Measurements from ENCODE around the gene INPP5A.
A peak's percentile ranks its signal among the peaks of the same experiment; 100 is the strongest.

The INPP5A gene

GRCh38 chr10:132575320-132576201 is 38.0 kb downstream of the INPP5A start:
- Histone ChIP-seq H3K4me3 (ENCODE audit: low read length in 2 of 2) (peak overlapping the region; percentile 8 to 9), H3K36me3 (ENCODE audit: control insufficient read depth in 2 of 2, insufficient read depth in 2 of 2, low read length in 2 of 2) (no peaks in the 10 kb centered on the region), H3K4me1 (ENCODE audit: control insufficient read depth in 2 of 2, insufficient read depth in 2 of 2, low read length in 2 of 2) (peaks cover 41 to 52% of the 10 kb centered on the region in 2 donors), H3K27me3 (ENCODE audit: control insufficient read depth in 2 of 2, insufficient read depth in 2 of 2, low read length in 2 of 2) (no peaks in the 10 kb centered on the region), H3K27ac (ENCODE audit: low read depth in 2 of 2, low read length in 2 of 2) (peak overlapping the region; percentile 26 to 59), H3K9me3 (ENCODE audit: control insufficient read depth in 2 of 2, low read length in 2 of 2) (no peaks in the 10 kb centered on the region), H3K9ac (ENCODE audit: low read depth in 1 of 2, low read length in 2 of 2) (peak overlapping the region; percentile 20 to 21)

- peaks cover 29 to 39% of the 10 kb centered on the region in 2 donors for H3K4me1 ChIP-seq (ENCODE audit: control insufficient read depth in 2 of 2, insufficient read depth in 2 of 2, low read length in 2 of 2)
- H3K9ac ChIP-seq (ENCODE audit: low read depth in 1 of 2, low read length in 2 of 2) = no peak overlapping the region
- H3K27ac ChIP-seq (ENCODE audit: low read depth in 2 of 2, low read length in 2 of 2) = no peak overlapping the region
Measured at GRCh38 chr10:132576671-132577349, 39.2 kb downstream of the INPP5A start.

GRCh38 chr10:132577350-132578003 is 39.9 kb downstream of the INPP5A start:
- Histone ChIP-seq H3K4me1 (ENCODE audit: control insufficient read depth in 2 of 2, insufficient read depth in 2 of 2, low read length in 2 of 2) (peaks cover 23 to 34% of the 10 kb centered on the region in 2 donors), H3K9ac (ENCODE audit: low read depth in 1 of 2, low read length in 2 of 2) (no peak overlapping the region)

More at GRCh38 chr10:132576671-132577349, 39.2 kb downstream of the INPP5A start:
- Histone ChIP-seq H3K27me3 (ENCODE audit: control insufficient read depth in 2 of 2, insufficient read depth in 2 of 2, low read length in 2 of 2) (no peaks in the 10 kb centered on the region), H3K9me3 (ENCODE audit: control insufficient read depth in 2 of 2, low read length in 2 of 2) (no peaks in the 10 kb centered on the region), H3K36me3 (ENCODE audit: control insufficient read depth in 2 of 2, insufficient read depth in 2 of 2, low read length in 2 of 2) (no peaks in the 10 kb centered on the region), H3K4me3 (ENCODE audit: low read length in 2 of 2) (no peak overlapping the region)

GRCh38 chr10:132578287-132578951 is 40.8 kb downstream of the INPP5A start:
- Histone ChIP-seq H3K9ac (ENCODE audit: low read depth in 1 of 2, low read length in 2 of 2) (no peak overlapping the region), H3K27me3 (ENCODE audit: control insufficient read depth in 2 of 2, insufficient read depth in 2 of 2, low read length in 2 of 2) (no peaks in the 10 kb centered on the region), H3K36me3 (ENCODE audit: control insufficient read depth in 2 of 2, insufficient read depth in 2 of 2, low read length in 2 of 2) (no peaks in the 10 kb centered on the region), H3K4me1 (ENCODE audit: control insufficient read depth in 2 of 2, insufficient read depth in 2 of 2, low read length in 2 of 2) (peaks cover 22 to 32% of the 10 kb centered on the region in 2 donors), H3K4me3 (ENCODE audit: low read length in 2 of 2) (no peak overlapping the region), H3K9me3 (ENCODE audit: control insufficient read depth in 2 of 2, low read length in 2 of 2) (no peaks in the 10 kb centered on the region), H3K27ac (ENCODE audit: low read depth in 2 of 2, low read length in 2 of 2) (no peak overlapping the region)

More at GRCh38 chr10:132577350-132578003, 39.9 kb downstream of the INPP5A start:
- no peaks in the 10 kb centered on the region for H3K27me3 ChIP-seq (ENCODE audit: control insufficient read depth in 2 of 2, insufficient read depth in 2 of 2, low read length in 2 of 2)
- H3K9me3 ChIP-seq (ENCODE audit: control insufficient read depth in 2 of 2, low read length in 2 of 2) = no peaks in the 10 kb centered on the region
- no peak overlapping the region for H3K4me3 ChIP-seq (ENCODE audit: low read length in 2 of 2)
- H3K36me3 ChIP-seq (ENCODE audit: control insufficient read depth in 2 of 2, insufficient read depth in 2 of 2, low read length in 2 of 2) = no peaks in the 10 kb centered on the region
- no peak overlapping the region for H3K27ac ChIP-seq (ENCODE audit: low read depth in 2 of 2, low read length in 2 of 2)

- peaks cover 22 to 32% of the 10 kb centered on the region in 2 donors for H3K4me1 ChIP-seq (ENCODE audit: control insufficient read depth in 2 of 2, insufficient read depth in 2 of 2, low read length in 2 of 2)
- no peaks in the 10 kb centered on the region for H3K9me3 ChIP-seq (ENCODE audit: control insufficient read depth in 2 of 2, low read length in 2 of 2)
- no peaks in the 10 kb centered on the region for H3K27me3 ChIP-seq (ENCODE audit: control insufficient read depth in 2 of 2, insufficient read depth in 2 of 2, low read length in 2 of 2)
- no peaks in the 10 kb centered on the region for H3K36me3 ChIP-seq (ENCODE audit: control insufficient read depth in 2 of 2, insufficient read depth in 2 of 2, low read length in 2 of 2)
- no peak overlapping the region for H3K9ac ChIP-seq (ENCODE audit: low read depth in 1 of 2, low read length in 2 of 2)
- no peak overlapping the region for H3K27ac ChIP-seq (ENCODE audit: low read depth in 2 of 2, low read length in 2 of 2)
- H3K4me3 ChIP-seq (ENCODE audit: low read length in 2 of 2) = no peak overlapping the region
Measured at GRCh38 chr10:132579027-132579859, 41.7 kb downstream of the INPP5A start.

GRCh38 chr10:132580143-132580542 is 42.6 kb downstream of the INPP5A start:
- Histone ChIP-seq H3K27ac (ENCODE audit: low read depth in 2 of 2, low read length in 2 of 2) (no peak overlapping the region), H3K27me3 (ENCODE audit: control insufficient read depth in 2 of 2, insufficient read depth in 2 of 2, low read length in 2 of 2) (no peaks in the 10 kb centered on the region), H3K36me3 (ENCODE audit: control insufficient read depth in 2 of 2, insufficient read depth in 2 of 2, low read length in 2 of 2) (no peaks in the 10 kb centered on the region), H3K9ac (ENCODE audit: low read depth in 1 of 2, low read length in 2 of 2) (no peak overlapping the region), H3K4me1 (ENCODE audit: control insufficient read depth in 2 of 2, insufficient read depth in 2 of 2, low read length in 2 of 2) (peaks cover 17 to 26% of the 10 kb centered on the region in 2 donors), H3K9me3 (ENCODE audit: control insufficient read depth in 2 of 2, low read length in 2 of 2) (no peaks in the 10 kb centered on the region), H3K4me3 (ENCODE audit: low read length in 2 of 2) (no peak overlapping the region)

- H3K9ac ChIP-seq (ENCODE audit: low read depth in 1 of 2, low read length in 2 of 2) = no peak overlapping the region
- H3K9me3 ChIP-seq (ENCODE audit: control insufficient read depth in 2 of 2, low read length in 2 of 2) = no peaks in the 10 kb centered on the region
- H3K27ac ChIP-seq (ENCODE audit: low read depth in 2 of 2, low read length in 2 of 2) = no peak overlapping the region
- no peaks in the 10 kb centered on the region for H3K27me3 ChIP-seq (ENCODE audit: control insufficient read depth in 2 of 2, insufficient read depth in 2 of 2, low read length in 2 of 2)
- H3K36me3 ChIP-seq (ENCODE audit: control insufficient read depth in 2 of 2, insufficient read depth in 2 of 2, low read length in 2 of 2) = no peaks in the 10 kb centered on the region
- no peak overlapping the region for H3K4me3 ChIP-seq (ENCODE audit: low read length in 2 of 2)
- peaks cover 12 to 22% of the 10 kb centered on the region in 2 donors for H3K4me1 ChIP-seq (ENCODE audit: control insufficient read depth in 2 of 2, insufficient read depth in 2 of 2, low read length in 2 of 2)
Measured at GRCh38 chr10:132580617-132581016, 43.0 kb downstream of the INPP5A start.

GRCh38 chr10:132582137-132582536 is 44.5 kb downstream of the INPP5A start:
- no peaks in the 10 kb centered on the region for H3K9me3 ChIP-seq (ENCODE audit: control insufficient read depth in 2 of 2, low read length in 2 of 2)
- H3K27ac ChIP-seq (ENCODE audit: low read depth in 2 of 2, low read length in 2 of 2) = no peak overlapping the region
- peaks cover 4 to 8% of the 10 kb centered on the region in 2 donors for H3K4me1 ChIP-seq (ENCODE audit: control insufficient read depth in 2 of 2, insufficient read depth in 2 of 2, low read length in 2 of 2)
- no peak overlapping the region for H3K9ac ChIP-seq (ENCODE audit: low read depth in 1 of 2, low read length in 2 of 2)
- no peak overlapping the region for H3K4me3 ChIP-seq (ENCODE audit: low read length in 2 of 2)
- H3K27me3 ChIP-seq (ENCODE audit: control insufficient read depth in 2 of 2, insufficient read depth in 2 of 2, low read length in 2 of 2) = no peaks in the 10 kb centered on the region
- no peaks in the 10 kb centered on the region for H3K36me3 ChIP-seq (ENCODE audit: control insufficient read depth in 2 of 2, insufficient read depth in 2 of 2, low read length in 2 of 2)

- Histone ChIP-seq H3K27ac (ENCODE audit: low read depth in 2 of 2, low read length in 2 of 2) (no peak overlapping the region), H3K4me3 (ENCODE audit: low read length in 2 of 2) (no peak overlapping the region), H3K36me3 (ENCODE audit: control insufficient read depth in 2 of 2, insufficient read depth in 2 of 2, low read length in 2 of 2) (no peaks in the 10 kb centered on the region), H3K4me1 (ENCODE audit: control insufficient read depth in 2 of 2, insufficient read depth in 2 of 2, low read length in 2 of 2) (peaks cover 3 to 4% of the 10 kb centered on the region in 2 donors), H3K9me3 (ENCODE audit: control insufficient read depth in 2 of 2, low read length in 2 of 2) (no peaks in the 10 kb centered on the region), H3K9ac (ENCODE audit: low read depth in 1 of 2, low read length in 2 of 2) (no peak overlapping the region), H3K27me3 (ENCODE audit: control insufficient read depth in 2 of 2, insufficient read depth in 2 of 2, low read length in 2 of 2) (no peaks in the 10 kb centered on the region)
Measured at GRCh38 chr10:132582771-132583170, 45.2 kb downstream of the INPP5A start.
